HG03439 (cell line): ENCODE measurements around the gene ADAM12.

Experiments
- ATAC-seq: cut with Tn5 transposase; IDR thresholded peaks from one replicate; pipeline ENCODE4 v1.9.1; 2021; ENCODE audit warnings: mild to moderate bottlenecking, moderate library complexity; ENCODE audit not compliant: unreplicated experiment

Gene ADAM12

DNA sequence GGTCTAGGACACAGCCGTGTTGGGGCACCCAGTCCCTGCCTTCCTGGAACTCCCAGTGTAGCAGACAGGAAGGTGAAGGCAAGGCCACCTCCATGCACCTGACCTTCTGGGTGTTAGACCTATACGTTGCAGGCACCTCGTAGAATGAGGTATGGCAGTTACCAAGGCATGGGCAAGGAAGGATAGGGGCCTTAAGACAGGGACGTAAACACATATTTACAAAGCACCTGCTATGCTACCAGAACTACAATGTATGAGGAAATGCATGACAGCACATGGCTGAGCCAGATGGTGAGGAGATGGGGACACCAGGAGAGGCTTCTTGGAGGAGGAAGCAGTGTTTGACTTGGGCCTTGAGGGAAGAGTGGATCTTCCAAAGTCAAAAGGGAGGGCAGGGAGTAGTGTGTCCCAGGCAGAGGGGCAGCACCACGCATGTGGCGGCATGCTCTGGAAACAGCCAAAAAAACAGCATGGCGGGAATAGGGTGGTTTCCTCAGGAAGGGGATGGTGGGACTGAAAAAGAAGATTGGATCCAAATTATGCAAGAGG is 260.7 kb downstream of the ADAM12 start:
- no peak for ATAC-seq

GRCh38 chr10:126126866-126127265 is 261.4 kb downstream of the ADAM12 start:
- ATAC-seq, result no peak

- no peak for ATAC-seq
These were observed 262.3 kb downstream of the ADAM12 start for GRCh38 chr10:126126023-126126422.

GRCh38 chr10:126124668-126125349 is 263.5 kb downstream of the ADAM12 start:
- no peak for ATAC-seq

DNA sequence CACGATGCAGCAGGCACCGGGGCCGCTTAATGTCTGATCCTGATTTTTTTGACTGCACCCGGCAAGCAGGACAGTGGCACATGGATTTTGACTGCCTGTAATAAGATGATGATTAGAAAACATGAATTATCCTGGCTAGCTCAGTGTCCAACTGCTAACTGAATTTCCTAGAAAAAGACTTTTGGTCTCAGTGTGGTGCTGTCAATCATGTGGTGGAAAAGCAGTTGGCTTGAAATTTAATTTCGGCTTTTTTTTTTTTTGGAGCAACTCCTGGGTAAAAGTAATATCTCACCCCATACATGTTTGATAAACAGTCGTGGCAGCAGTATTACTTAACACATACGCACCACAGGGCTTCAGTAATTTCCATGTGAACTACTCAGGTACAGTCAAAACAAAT is 264.2 kb downstream of the ADAM12 start:
- no peak for ATAC-seq

GRCh38 chr10:126123466-126123865 is 264.8 kb downstream of the ADAM12 start:
- ATAC-seq, result no peak

- no peak for ATAC-seq
These were observed 265.4 kb downstream of the ADAM12 start for GRCh38 chr10:126122881-126123280.

DNA sequence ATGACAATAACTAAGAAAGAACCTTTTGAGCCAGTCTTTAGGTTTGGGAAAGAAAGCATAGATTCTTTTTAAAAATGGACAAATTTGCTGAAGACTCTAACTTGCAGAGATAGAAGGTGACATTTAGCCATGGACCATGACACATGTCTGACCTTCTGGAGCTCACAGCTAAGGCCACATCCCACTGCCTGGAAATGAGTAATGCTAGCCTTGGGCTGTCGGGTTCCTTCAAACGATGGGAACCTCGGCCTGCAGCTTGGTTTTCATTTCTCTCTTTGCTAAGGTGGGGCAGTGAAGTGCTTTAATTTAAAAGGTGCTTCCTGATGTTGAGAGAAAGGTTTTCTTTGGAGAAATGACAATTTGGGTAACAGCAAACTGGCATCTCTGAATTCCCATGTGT is 268.7 kb downstream of the ADAM12 start:
- ATAC-seq, result no peak

GRCh38 chr10:126118476-126118875 is 269.8 kb downstream of the ADAM12 start:
- ATAC-seq, result no peak

DNA sequence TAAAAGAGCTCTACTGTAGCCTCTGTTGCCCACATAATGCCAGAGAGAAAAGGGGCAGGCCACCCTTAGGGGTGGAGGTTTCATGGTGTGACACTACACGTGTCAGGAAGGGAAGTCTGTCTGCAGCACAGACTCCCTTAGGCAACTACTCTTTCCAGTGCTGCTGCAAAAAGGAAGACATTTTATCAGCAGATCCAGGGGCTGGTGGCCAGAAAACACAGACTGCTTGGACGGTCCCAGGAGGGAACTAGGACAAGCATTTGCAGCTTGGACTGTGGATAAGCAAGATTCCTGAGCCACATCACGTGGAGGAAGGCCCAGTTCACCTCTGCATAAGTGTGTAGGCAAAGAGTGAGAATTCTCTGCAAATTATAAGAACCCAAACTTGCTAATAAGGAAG is 271.1 kb downstream of the ADAM12 start:
- ATAC-seq, result no peak

- no peak for ATAC-seq
These were observed 272.4 kb downstream of the ADAM12 start for GRCh38 chr10:126115886-126116285.

- ATAC-seq, result no peak
These were observed 273.3 kb downstream of the ADAM12 start for GRCh38 chr10:126114884-126115555.

DNA sequence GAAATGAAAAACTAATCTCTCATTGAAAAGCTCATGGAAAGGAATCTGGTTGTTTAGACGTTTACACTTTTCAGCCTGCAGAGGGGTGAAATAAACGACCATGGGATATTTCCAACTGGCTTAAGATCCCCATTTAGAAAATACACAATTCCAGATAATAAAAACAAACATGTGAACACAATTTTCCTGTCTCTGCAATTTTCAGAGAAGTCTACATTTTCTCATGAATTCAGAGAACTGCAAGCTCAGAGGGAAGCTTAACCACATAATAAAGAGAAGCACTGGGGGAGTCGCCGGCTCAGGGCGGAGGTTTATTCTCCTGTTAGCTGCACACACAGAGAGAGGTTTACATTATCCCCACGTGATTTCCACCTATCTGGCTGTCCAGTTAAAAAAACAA is 276.8 kb downstream of the ADAM12 start:
- no peak for ATAC-seq

GRCh38 chr10:126110489-126111180 is 277.6 kb downstream of the ADAM12 start:
- ATAC-seq, result no peak

DNA sequence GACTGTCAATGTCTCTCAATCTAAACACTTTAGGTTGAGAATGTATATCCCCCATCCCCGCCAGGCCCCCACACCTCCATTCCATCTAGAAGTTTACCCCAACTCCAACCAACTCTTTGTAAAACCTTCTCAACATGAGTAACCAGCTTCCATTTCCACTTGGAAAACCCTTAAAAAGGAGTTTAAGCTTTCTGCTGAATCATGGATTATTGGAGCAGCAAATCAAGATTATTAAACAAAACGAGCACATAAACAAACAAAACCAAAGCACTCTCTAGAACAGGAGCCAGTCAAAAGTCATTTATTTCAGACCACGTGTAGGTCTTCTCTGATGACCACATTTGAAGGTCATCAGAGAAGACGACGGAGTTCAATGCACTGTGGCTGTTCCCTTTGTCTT is 278.4 kb downstream of the ADAM12 start:
- ATAC-seq, result no peak

- ATAC-seq, result no peak
These were observed 279.6 kb downstream of the ADAM12 start for GRCh38 chr10:126108693-126109092.

GRCh38 chr10:126104767-126105166 is 283.5 kb downstream of the ADAM12 start:
- no peak for ATAC-seq

- ATAC-seq, result no peak
These were observed 285.6 kb downstream of the ADAM12 start for GRCh38 chr10:126102636-126103035.

- ATAC-seq, result no peak
These were observed 286.5 kb downstream of the ADAM12 start for GRCh38 chr10:126101736-126102135.

- no peak for ATAC-seq
These were observed 287.0 kb downstream of the ADAM12 start for GRCh38 chr10:126101325-126101724.

DNA sequence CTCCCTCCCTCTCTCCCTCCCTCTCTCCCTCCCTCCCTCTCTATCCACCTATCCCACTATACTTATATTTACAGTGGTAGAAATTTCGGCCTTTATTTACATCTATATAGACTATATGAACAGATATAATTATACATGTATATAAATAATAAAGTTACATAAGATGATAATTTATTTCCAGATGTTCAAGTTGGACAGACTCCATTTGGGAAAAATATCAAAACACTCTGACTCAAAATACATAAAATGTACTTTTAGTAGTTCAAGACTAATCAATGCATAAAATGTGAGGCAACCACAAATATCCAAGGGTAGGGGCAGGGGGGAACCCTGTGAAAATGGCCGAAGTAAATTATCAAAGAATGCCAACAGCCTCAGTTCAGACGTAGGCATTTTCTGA is 288.9 kb downstream of the ADAM12 start:
- ATAC-seq, result no peak

GRCh38 chr10:126098226-126098581 is 290.1 kb downstream of the ADAM12 start:
- ATAC-seq, result no peak
